Mononuclear cell (primary cell): ENCODE data around the gene CLDN34. TPM values are rescaled to one million over a fixed set of nuclear protein-coding genes. Genes with fewer than 3 reads are reported as not detected.
A peak's percentile ranks its signal among the peaks of the same experiment; 100 is the strongest.

Experiments
- H3K27me3 ChIP-seq: 2 replicates; pipeline ENCODE4 v1.6.0; 2011; ENCODE audit warnings: low read length, control low read depth; ENCODE audit not compliant: insufficient read depth
- H3K4me1 ChIP-seq: 2 replicates; pipeline ENCODE4 v1.5.1; 2011; ENCODE audit warnings: mild to moderate bottlenecking, low read length, control low read depth; ENCODE audit not compliant: insufficient read depth
- H3K4me3 ChIP-seq: 2 replicates; pipeline ENCODE4 v1.5.1; 2011; ENCODE audit warnings: mild to moderate bottlenecking, low read length, moderate library complexity
- H3K9me3 ChIP-seq: 2 replicates; pipeline ENCODE4 v1.5.1; 2011; ENCODE audit warnings: low read depth, mild to moderate bottlenecking, control low read depth, low read length
- total RNA-seq: library from RNA; depleted of rRNA; stranded (reverse); fragments of >200 nt; gene quantifications from one replicate; pipeline ENCODE4 v1.2.3, GENCODE V29; 2012

The CLDN34 gene
- total RNA-seq, 1 donor = not detected

- Histone ChIP-seq H3K9me3 (no peaks in the 10 kb centered on the region), H3K27me3 (no peaks in the 10 kb centered on the region), H3K4me1 (peaks cover 26% of the 10 kb centered on the region), H3K4me3 (peak overlapping the region; percentile 37)
Measured at GRCh38 chrX:10016519-10017132, 49.5 kb downstream of the CLDN34 start.

- Histone ChIP-seq H3K4me1 (peaks cover 21% of the 10 kb centered on the region), H3K9me3 (no peaks in the 10 kb centered on the region), H3K4me3 (no peak overlapping the region), H3K27me3 (no peaks in the 10 kb centered on the region)
Measured at GRCh38 chrX:10017872-10018271, 50.7 kb downstream of the CLDN34 start.

Other genes with a start within 250 kb of the CLDN34 start
- gene GPR143, start 201.5 kb upstream of the CLDN34 start, total RNA-seq = not detected
- gene SHROOM2, start 180.9 kb upstream of the CLDN34 start, total RNA-seq = under 0.01 TPM
- 0.84 TPM for gene CLCN4, start 189.6 kb downstream of the CLDN34 start, total RNA-seq